Forelimb muscle (tissue), 1 donor: Measurements from ENCODE around the gene PPP2R3A. TPM values are rescaled to one million over a fixed set of nuclear protein-coding genes. Genes with fewer than 3 reads are reported as not detected.
"Not testable (repeated sequence)": the region's sequence is repeated elsewhere in the genome, so short reads cannot be mapped to it uniquely, and the experiment has no call there.

Source experiments
- DNase-seq: peaks from one replicate; pipeline ENCODE4 v3.0.0-alpha.2; 2013; ENCODE audit warnings: low read depth
- polyA plus RNA-seq: library from polyadenylated mRNA; unstranded; fragments of 120-200 nt; gene quantifications from one replicate; pipeline ENCODE4 v1.2.1, GENCODE V29; 2013; ENCODE audit not compliant: insufficient read length

The PPP2R3A gene
- polyA plus RNA-seq, 1 donor = 66.8 TPM

GRCh38 chr3:136105044-136105443 is 139.5 kb downstream of the PPP2R3A start:
- no peak for DNase-seq

- no peak for DNase-seq
Observed at GRCh38 chr3:136106101-136106500, 140.6 kb downstream of the PPP2R3A start.

- no peak for DNase-seq
Observed at GRCh38 chr3:136109499-136109898, 144.0 kb downstream of the PPP2R3A start.

- DNase-seq = no peak
Observed at GRCh38 chr3:136110481-136110880, 145.0 kb downstream of the PPP2R3A start.

GRCh38 chr3:136114421-136114820 is 148.9 kb downstream of the PPP2R3A start:
- no peak for DNase-seq

- not testable (repeated sequence) for DNase-seq
Observed at GRCh38 chr3:136119332-136119731, 153.8 kb downstream of the PPP2R3A start.

- not testable (repeated sequence) for DNase-seq
Observed at GRCh38 chr3:136119783-136120182, 154.3 kb downstream of the PPP2R3A start.

GRCh38 chr3:136120373-136121348 is 155.1 kb downstream of the PPP2R3A start:
- DNase-seq = no peak

- no peak for DNase-seq
Observed at GRCh38 chr3:136122006-136122405, 156.5 kb downstream of the PPP2R3A start.

GRCh38 chr3:136131647-136132046 is 166.1 kb downstream of the PPP2R3A start:
- DNase-seq = not testable (repeated sequence)

- DNase-seq = no peak
Observed at GRCh38 chr3:136134091-136134490, 168.6 kb downstream of the PPP2R3A start.

- no peak for DNase-seq
Observed at GRCh38 chr3:136135039-136135802, 169.7 kb downstream of the PPP2R3A start.

GRCh38 chr3:136136454-136136853 is 170.9 kb downstream of the PPP2R3A start:
- DNase-seq = no peak

GRCh38 chr3:136141291-136141785 is 175.8 kb downstream of the PPP2R3A start:
- DNase-seq = no peak

GRCh38 chr3:136141891-136142290 is 176.4 kb downstream of the PPP2R3A start:
- DNase-seq = no peak

- DNase-seq = no peak
Observed at GRCh38 chr3:136142592-136142991, 177.1 kb downstream of the PPP2R3A start.

- DNase-seq = not testable (repeated sequence)
Observed at GRCh38 chr3:136144397-136144796, 178.9 kb downstream of the PPP2R3A start.

GRCh38 chr3:136146981-136147729 is 181.6 kb downstream of the PPP2R3A start:
- no peak for DNase-seq

- DNase-seq = no peak
Observed at GRCh38 chr3:136149667-136150066, 184.1 kb downstream of the PPP2R3A start.

- no peak for DNase-seq
Observed at GRCh38 chr3:136151219-136151618, 185.7 kb downstream of the PPP2R3A start.

- DNase-seq = no peak
Observed at GRCh38 chr3:136152176-136152843, 186.8 kb downstream of the PPP2R3A start.
